DOHH2 (cell line): ENCODE measurements around the gene ZP3.
A peak's percentile ranks its signal among the peaks of the same experiment; 100 is the strongest.

Experiments
- H3F3A ChIP-seq: fragments of 200-600 bp; sonication (generic), shearing (Covaris generic); 2 replicates; pipeline ENCODE4 v1.6.0; 2016; ENCODE audit warnings: antibody characterized with exemption, mild to moderate bottlenecking; ENCODE audit not compliant: control insufficient read depth, insufficient read depth
- H3K27ac ChIP-seq: fragments of 200-600 bp; sonication (generic); 2 replicates; pipeline ENCODE4 v1.5.1; 2014; ENCODE audit warnings: low read depth, mild to moderate bottlenecking, low read length, moderate library complexity
- H3K27me3 ChIP-seq: fragments of 200-600 bp; sonication (generic); 2 replicates; pipeline ENCODE4 v1.6.1; 2014; ENCODE audit warnings: mild to moderate bottlenecking, low read length, mixed read lengths; ENCODE audit not compliant: control insufficient read depth
- H3K36me3 ChIP-seq: fragments of 200-600 bp; sonication (generic); 2 replicates; pipeline ENCODE4 v1.6.1; 2014; ENCODE audit warnings: mild to moderate bottlenecking, low read length, moderate library complexity, mixed read lengths; ENCODE audit not compliant: control insufficient read depth
- H3K4me1 ChIP-seq: fragments of 200-600 bp; sonication (generic); 2 replicates; pipeline ENCODE4 v1.6.1; 2014; ENCODE audit warnings: mild to moderate bottlenecking, low read length, mixed read lengths; ENCODE audit not compliant: control insufficient read depth
- H3K4me2 ChIP-seq: fragments of 200-600 bp; sonication (generic); 2 replicates; pipeline ENCODE4 v1.6.0; 2014; ENCODE audit warnings: mild to moderate bottlenecking, low read length, moderate library complexity
- H3K4me3 ChIP-seq: fragments of 200-600 bp; sonication (generic); 2 replicates; pipeline ENCODE4 v1.5.1; 2014; ENCODE audit warnings: mild to moderate bottlenecking, low read length, mixed read lengths
- H3K79me2 ChIP-seq: fragments of 200-600 bp; sonication (generic); 2 replicates; pipeline ENCODE4 v1.6.1; 2014; ENCODE audit warnings: mild to moderate bottlenecking, low read length, mixed read lengths; ENCODE audit not compliant: control insufficient read depth
- H3K9me2 ChIP-seq: fragments of 200-600 bp; sonication (generic); replicated peaks from 2 replicates; pipeline ENCODE4 v1.6.1; 2014; ENCODE audit warnings: mild to moderate bottlenecking, low read length, mixed read lengths; ENCODE audit not compliant: control insufficient read depth
- H3K9me3 ChIP-seq: fragments of 200-600 bp; sonication (generic); 2 replicates; pipeline ENCODE4 v1.6.1; 2014; ENCODE audit warnings: antibody characterized with exemption, low read length, mixed read lengths; ENCODE audit not compliant: control insufficient read depth, insufficient read depth
- H4K20me1 ChIP-seq: fragments of 200-600 bp; sonication (generic); 2 replicates; pipeline ENCODE4 v1.6.0; 2014; ENCODE audit warnings: low read depth, mild to moderate bottlenecking, antibody characterized with exemption, low read length, moderate library complexity; ENCODE audit not compliant: control insufficient read depth, insufficient read depth
- EZH2phosphoT487 ChIP-seq: fragments of 200-600 bp; sonication (generic); IDR thresholded peaks from 2 replicates; pipeline ENCODE4 v1.6.1; 2017; ENCODE audit warnings: borderline replicate concordance, mild to moderate bottlenecking, antibody characterized with exemption, low read length, moderate library complexity, mixed read lengths
- TF ChIP-seq, protein P1 (sequence below): fragments of 200-600 bp; sonication (generic); IDR thresholded peaks from one replicate; pipeline ENCODE4 v1.5.1; 2014; ENCODE audit warnings: antibody characterized with exemption, mild to moderate bottlenecking, low read depth, low read length; ENCODE audit not compliant: poor library complexity, severe bottlenecking

Gene ZP3

DNA sequence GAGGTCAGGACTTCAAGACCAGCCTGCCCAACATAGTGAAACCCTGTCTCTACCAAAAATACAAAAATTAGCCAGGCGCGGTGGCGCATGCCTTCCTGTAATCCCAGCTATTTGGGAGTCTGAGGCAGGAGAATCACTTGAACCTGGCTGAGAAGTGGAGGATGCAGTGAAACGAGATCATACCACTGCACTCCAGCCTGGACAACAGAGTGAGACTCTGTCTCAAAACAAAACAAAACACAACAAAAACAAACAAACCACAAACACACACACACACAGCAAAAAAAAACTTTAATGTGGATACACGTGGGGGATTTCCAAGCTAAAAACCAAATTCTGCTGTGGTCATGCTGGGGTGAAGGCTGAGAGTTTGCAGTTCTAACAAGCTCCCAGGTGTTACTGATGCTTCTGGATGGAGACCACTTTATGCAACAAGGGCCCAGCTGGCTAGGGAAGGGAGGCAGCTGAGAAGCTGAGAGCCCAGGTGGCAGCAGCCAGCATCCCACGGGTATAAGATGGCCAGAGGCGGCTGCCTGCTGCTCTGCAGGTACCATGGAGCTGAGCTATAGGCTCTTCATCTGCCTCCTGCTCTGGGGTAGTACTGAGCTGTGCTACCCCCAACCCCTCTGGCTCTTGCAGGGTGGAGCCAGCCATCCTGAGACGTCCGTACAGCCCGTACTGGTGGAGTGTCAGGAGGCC is at the start of gene ZP3:
Gene ZP3 (plus strand): TSS at position 538 of the 699 bp plus-strand sequence. CDS start 15 bp downstream, at position 553.
- H3K79me2 ChIP-seq: no peaks in the 10 kb centered on the region
- no peaks in the 10 kb centered on the region for H3K36me3 ChIP-seq
- H3K27ac ChIP-seq: no peak within 1 kb of the TSS
- peaks cover 28% of the 10 kb centered on the region for H3K27me3 ChIP-seq
- no peaks in the 10 kb centered on the region for H3F3A ChIP-seq
- H3K4me3 ChIP-seq: no peak within 1 kb of the TSS
- H3K9me3 ChIP-seq: no peaks in the 10 kb centered on the region
- no peak within 1 kb of the TSS for H3K4me2 ChIP-seq
- no peaks in the 10 kb centered on the region for H4K20me1 ChIP-seq
- H3K9me2 ChIP-seq: no peaks in the 10 kb centered on the region
- TF ChIP-seq EZH2phosphoT487: no peak
- TF ChIP-seq, protein P1, sequence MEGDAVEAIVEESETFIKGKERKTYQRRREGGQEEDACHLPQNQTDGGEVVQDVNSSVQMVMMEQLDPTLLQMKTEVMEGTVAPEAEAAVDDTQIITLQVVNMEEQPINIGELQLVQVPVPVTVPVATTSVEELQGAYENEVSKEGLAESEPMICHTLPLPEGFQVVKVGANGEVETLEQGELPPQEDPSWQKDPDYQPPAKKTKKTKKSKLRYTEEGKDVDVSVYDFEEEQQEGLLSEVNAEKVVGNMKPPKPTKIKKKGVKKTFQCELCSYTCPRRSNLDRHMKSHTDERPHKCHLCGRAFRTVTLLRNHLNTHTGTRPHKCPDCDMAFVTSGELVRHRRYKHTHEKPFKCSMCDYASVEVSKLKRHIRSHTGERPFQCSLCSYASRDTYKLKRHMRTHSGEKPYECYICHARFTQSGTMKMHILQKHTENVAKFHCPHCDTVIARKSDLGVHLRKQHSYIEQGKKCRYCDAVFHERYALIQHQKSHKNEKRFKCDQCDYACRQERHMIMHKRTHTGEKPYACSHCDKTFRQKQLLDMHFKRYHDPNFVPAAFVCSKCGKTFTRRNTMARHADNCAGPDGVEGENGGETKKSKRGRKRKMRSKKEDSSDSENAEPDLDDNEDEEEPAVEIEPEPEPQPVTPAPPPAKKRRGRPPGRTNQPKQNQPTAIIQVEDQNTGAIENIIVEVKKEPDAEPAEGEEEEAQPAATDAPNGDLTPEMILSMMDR: no peak
- H3K4me1 ChIP-seq: no peaks in the 10 kb centered on the region

DNA sequence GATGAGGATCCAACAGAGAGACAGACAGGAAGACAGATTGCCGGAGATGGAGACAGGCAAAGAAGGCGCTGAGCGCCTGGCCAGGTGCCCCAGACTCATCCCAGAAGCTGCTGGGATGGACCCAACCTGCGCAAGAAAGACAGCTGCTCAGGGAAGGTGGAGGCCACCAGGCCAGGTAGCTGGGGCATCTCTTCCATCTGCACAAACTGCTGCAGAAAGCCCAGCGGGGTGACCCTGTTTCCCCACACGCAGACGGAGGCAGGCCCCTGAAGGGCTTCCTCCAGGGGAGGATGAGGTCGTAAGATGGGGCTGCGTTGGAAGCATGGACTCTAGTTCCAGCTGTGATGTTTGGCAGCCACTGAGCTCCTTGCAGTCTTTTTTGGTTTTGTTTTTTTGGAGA is 49.5 kb upstream of the ZP3 start:
- TF ChIP-seq EZH2phosphoT487: no peak
- TF ChIP-seq, protein P1: no peak
- Histone ChIP-seq H3K4me2 (no peak overlapping the region), H3K9me2 (no peaks in the 10 kb centered on the region), H3K9me3 (no peaks in the 10 kb centered on the region), H3K79me2 (no peaks in the 10 kb centered on the region), H3F3A (no peaks in the 10 kb centered on the region; the same call in 1 of the 2 replicates), H3K4me1 (peaks cover 25% of the 10 kb centered on the region), H4K20me1 (0 out of 2 replicates have a peak, but pooled peaks cover 4% of the 10 kb centered on the region), H3K4me3 (no peak overlapping the region), H3K27ac (no peak overlapping the region), H3K27me3 (peaks cover 25% of the 10 kb centered on the region; the same call in 1 of the 2 replicates), H3K36me3 (no peaks in the 10 kb centered on the region)

DNA sequence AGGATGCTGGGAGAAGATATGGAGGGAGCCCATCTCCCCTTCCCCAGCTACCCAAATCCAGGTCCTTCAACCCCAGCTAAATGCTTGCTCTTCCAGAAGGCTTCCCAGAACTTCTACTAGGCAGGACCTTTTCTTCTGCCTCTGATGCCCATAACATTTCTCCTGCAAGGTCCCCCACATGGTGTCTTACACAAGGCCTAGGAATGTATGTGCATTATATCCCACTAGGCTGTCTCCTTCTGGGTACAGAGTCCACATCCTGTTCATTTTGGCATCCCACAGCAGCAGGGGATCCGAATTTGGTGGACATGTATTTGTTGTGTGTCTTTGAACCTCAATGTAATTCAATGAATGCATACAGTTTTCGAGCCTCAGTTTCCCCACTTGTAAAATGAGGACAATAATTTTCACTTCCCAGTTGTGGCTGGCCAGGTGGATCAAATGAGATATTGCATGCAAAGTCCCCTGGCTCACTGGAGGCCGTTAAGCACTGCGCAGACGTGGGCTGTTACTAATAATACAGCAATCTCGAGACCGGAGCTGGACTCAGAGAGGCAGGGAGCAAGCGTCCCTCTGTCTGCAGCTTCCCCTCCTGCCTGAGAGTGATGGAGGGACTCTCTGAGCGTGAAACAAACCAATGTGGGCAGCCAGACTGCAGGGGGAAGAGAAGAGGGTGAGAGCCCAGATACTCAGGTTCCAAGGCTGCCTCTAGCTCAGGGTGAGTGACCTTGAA is 47.4 kb upstream of the ZP3 start:
- Histone ChIP-seq H3K4me3 (peak overlapping the region; percentile 45), H3K79me2 (no peaks in the 10 kb centered on the region), H3K4me2 (peak overlapping the region; percentile 58), H3K4me1 (peaks cover 28% of the 10 kb centered on the region), H4K20me1 (no peaks in the 10 kb centered on the region), H3K36me3 (no peaks in the 10 kb centered on the region), H3K27ac (no peak overlapping the region), H3K27me3 (peaks cover 20% of the 10 kb centered on the region; the same call in 1 of the 2 replicates), H3F3A (peaks cover 7% of the 10 kb centered on the region; the same call in 1 of the 2 replicates), H3K9me3 (no peaks in the 10 kb centered on the region), H3K9me2 (no peaks in the 10 kb centered on the region)
- TF ChIP-seq, protein P1: no peak
- no peak for TF ChIP-seq EZH2phosphoT487
